Right lobe of liver (tissue), 6 donors: ENCODE results near the gene TMTC3. TPM values are rescaled to one million over a fixed set of nuclear protein-coding genes. Genes with fewer than 3 reads are reported as not detected.

Experiments used
- ATAC-seq, 4 donors: fragments of 200-7000 bp; cut with Tn5 transposase; one replicate each; pipeline ENCODE4 v1.9.1; 2020; ENCODE audit warnings: mild to moderate bottlenecking in 4 of 4, moderate library complexity in 4 of 4
- DNase-seq, 3 donors: peaks; one replicate each; pipeline ENCODE4 v3.0.0-alpha.2; 2020
- H3K27ac ChIP-seq, 3 donors: fragments of 200-600 bp; one replicate each; pipeline ENCODE4 v1.8.0; 2022
- H3K27me3 ChIP-seq, 2 donors: fragments of 200-600 bp; one replicate each; pipeline ENCODE4 v1.8.0; 2022
- H3K36me3 ChIP-seq, 4 donors: fragments of 200-600 bp; sonication (generic) in 1 of 4; one replicate each; pipeline versions ENCODE4 v1.5.1 to v1.8.0; 2017 to 2022; ENCODE audit warnings: control low read depth in 1 of 4
- H3K4me1 ChIP-seq, 4 donors: fragments of 200-600 bp; sonication (generic) in 1 of 4; one replicate each; pipeline versions ENCODE4 v1.5.1 to v1.8.0; 2017 to 2022; ENCODE audit warnings: control low read depth in 1 of 4
- H3K4me3 ChIP-seq, 3 donors: fragments of 200-600 bp; one replicate each; pipeline ENCODE4 v1.8.0; 2022
- H3K9me3 ChIP-seq, 4 donors: fragments of 200-600 bp; sonication (generic) in 1 of 4; one replicate each; pipeline versions ENCODE4 v1.5.1 to v1.8.0; 2017 to 2022; ENCODE audit warnings: control low read depth in 1 of 4
- CTCF ChIP-seq, 4 donors: fragments of 200-600 bp in 3 of 4; fragments of 450-650 bp in 1 of 4; IDR thresholded peaks; one replicate each; pipeline versions ENCODE4 v1.5.1 to v1.8.0; 2016 to 2022; ENCODE audit warnings: antibody characterized with exemption in 4 of 4, mild to moderate bottlenecking in 2 of 4
- POLR2A ChIP-seq: fragments of 450-650 bp; IDR thresholded peaks from one replicate; pipeline ENCODE4 v1.6.1; 2017; ENCODE audit warnings: antibody characterized with exemption, mild to moderate bottlenecking
- WGBS: methylation state at CpG from one replicate; pipeline ENCODE4 v1.1.6; 2018; ENCODE audit warnings: low coverage, low lambda C conversion rate; ENCODE audit not compliant: insufficient coverage; ENCODE audit errors: missing lambda C conversion rate; 5-methylcytosine and 5-hydroxymethylcytosine counted together
- intact Hi-C, 2 donors: fragments of 100-400 bp; cut with DNase I; formaldehyde crosslinking; loops; one replicate each; pipeline versions ENCODE4 v1.11.2 to v1.14.1; 2022
- total RNA-seq, 6 experiments: library from RNA; depleted of rRNA in 2 of 6; stranded (reverse); fragments of >200 nt in 2 of 6; fragmentation: NEBNext Ultra II Directional in 3 of 6; extraction: Animal tissue kit (Norgen Biotek cat#: 25700) in 3 of 6; gene quantifications; one replicate each; pipeline versions ENCODE4 v1.1.0 to v1.2.4, GENCODE V29; 2016 to 2023
- donor health status: DM: no; HTN: yes; CAD: no.
- donor health status: DM: no; HTN: no; CAD: no.
- donor health status: DM: no; HTN: no; CAD: no.
- donor health status: DM: no; HTN: yes; CAD: no.
- donor health status: DM: no; HTN: yes; CAD: no.

Gene TMTC3
- total RNA-seq, 6 experiments from 2014 or later = 9.5 to 15.7 (median 12.8) TPM

GRCh38 chr12:88228720-88229119, 86.6 kb downstream of the TMTC3 start:
- no peak for ATAC-seq
- Histone ChIP-seq H3K4me1 (no peaks in the 10 kb centered on the region), H3K36me3 (no peaks in the 10 kb centered on the region), H3K4me3 (no peak overlapping the region), H3K27me3 (no peaks in the 10 kb centered on the region), H3K9me3 (no peaks in the 10 kb centered on the region), H3K27ac (no peak overlapping the region)
- DNase-seq = no peak
- 100% methylated on average over 4 of the region's 4 CpGs for WGBS
- intact Hi-C loops = no loop called here
- no peak for TF ChIP-seq POLR2A
- no peak for TF ChIP-seq CTCF (IDR thresholded peaks at IDR 0.05)

GRCh38 chr12:88230271-88230670, 88.2 kb downstream of the TMTC3 start:
- 94% methylated on average over 2 of the region's 2 CpGs for WGBS
- Histone ChIP-seq H3K36me3 (no peaks in the 10 kb centered on the region), H3K9me3 (no peaks in the 10 kb centered on the region), H3K27me3 (no peaks in the 10 kb centered on the region), H3K27ac (no peak overlapping the region), H3K4me1 (no peaks in the 10 kb centered on the region), H3K4me3 (no peak overlapping the region)
- intact Hi-C loops = no loop called here
- no peak for DNase-seq
- ATAC-seq = no peak
- TF ChIP-seq CTCF (IDR thresholded peaks at IDR 0.05) = no peak
- TF ChIP-seq POLR2A = no peak

- Histone ChIP-seq H3K4me3 (no peak overlapping the region), H3K36me3 (no peaks in the 10 kb centered on the region), H3K27me3 (no peaks in the 10 kb centered on the region), H3K4me1 (no peaks in the 10 kb centered on the region), H3K27ac (no peak overlapping the region), H3K9me3 (no peaks in the 10 kb centered on the region)
- ATAC-seq = no peak
- no peak for DNase-seq
- TF ChIP-seq CTCF (IDR thresholded peaks at IDR 0.05) (no peak), POLR2A (no peak)
- 74% methylated on average over 5 of the region's 7 CpGs for WGBS
- intact Hi-C loops = no loop called here
Observed at GRCh38 chr12:88235183-88235833, 93.2 kb downstream of the TMTC3 start.

- no peak for DNase-seq
- ATAC-seq = no peak
- no peaks in the 10 kb centered on the region for H3K9me3 ChIP-seq
- no peaks in the 10 kb centered on the region for H3K36me3 ChIP-seq
- H3K4me3 ChIP-seq = no peak overlapping the region
- TF ChIP-seq POLR2A (no peak), CTCF (IDR thresholded peaks at IDR 0.05) (no peak)
- no peaks in the 10 kb centered on the region for H3K4me1 ChIP-seq
- H3K27ac ChIP-seq = no peak overlapping the region
- H3K27me3 ChIP-seq = no peaks in the 10 kb centered on the region
- intact Hi-C loops = no loop called here
Observed at GRCh38 chr12:88237954-88238353, 95.8 kb downstream of the TMTC3 start.

- no peak overlapping the region for H3K4me3 ChIP-seq
- H3K27me3 ChIP-seq = no peaks in the 10 kb centered on the region
- ATAC-seq (no peak), DNase-seq (no peak)
- H3K27ac ChIP-seq = no peak overlapping the region
- 100% methylated on average over 1 of the region's 1 CpG for WGBS
- no peaks in the 10 kb centered on the region for H3K36me3 ChIP-seq
- intact Hi-C loops = no loop called here
- TF ChIP-seq CTCF (IDR thresholded peaks at IDR 0.05) (no peak), POLR2A (no peak)
- H3K9me3 ChIP-seq = no peaks in the 10 kb centered on the region
- H3K4me1 ChIP-seq = no peaks in the 10 kb centered on the region
Observed at GRCh38 chr12:88238406-88238805, 96.3 kb downstream of the TMTC3 start.
